A673 (cell line): ENCODE measurements around the gene COL9A1.

ENCODE experiments used
- EZH2 ChIP-seq: fragments of 200-600 bp; sonication (generic); IDR thresholded peaks from 2 replicates; pipeline ENCODE4 v1.6.1; 2017; ENCODE audit warnings: borderline replicate concordance, low read depth, mild to moderate bottlenecking, mixed read lengths, antibody characterized with exemption, low read length; ENCODE audit not compliant: poor library complexity, severe bottlenecking
- TF ChIP-seq, protein P1 (sequence below): fragments of 300-800, 200-600 bp; sonication (generic); conservative IDR thresholded peaks from 2 replicates; pipeline ENCODE4 v1.5.1; 2017; ENCODE audit warnings: low read depth, mild to moderate bottlenecking, antibody characterized with exemption, low read length, moderate library complexity, mixed read lengths

DNA sequence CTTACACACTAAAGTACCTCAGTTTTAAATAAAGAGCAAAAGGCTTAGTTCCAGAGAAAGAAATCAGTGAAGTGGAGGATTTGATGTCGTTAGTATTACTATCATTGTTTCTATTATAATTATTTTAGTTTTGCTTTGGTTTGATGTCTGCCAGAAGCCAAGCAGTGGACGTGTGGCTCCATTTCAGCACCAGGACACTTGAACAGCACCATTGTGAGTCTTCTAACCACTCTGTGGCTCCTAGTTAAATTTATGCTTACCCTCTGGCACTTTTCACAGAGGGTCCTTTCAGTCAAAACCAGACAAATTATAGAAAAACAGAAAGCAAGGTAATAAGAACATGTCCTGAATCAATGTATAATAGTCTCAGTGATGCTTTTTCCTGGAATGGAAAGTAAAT is 3.4 kb downstream of the COL9A1 start:
- TF ChIP-seq, protein P1, sequence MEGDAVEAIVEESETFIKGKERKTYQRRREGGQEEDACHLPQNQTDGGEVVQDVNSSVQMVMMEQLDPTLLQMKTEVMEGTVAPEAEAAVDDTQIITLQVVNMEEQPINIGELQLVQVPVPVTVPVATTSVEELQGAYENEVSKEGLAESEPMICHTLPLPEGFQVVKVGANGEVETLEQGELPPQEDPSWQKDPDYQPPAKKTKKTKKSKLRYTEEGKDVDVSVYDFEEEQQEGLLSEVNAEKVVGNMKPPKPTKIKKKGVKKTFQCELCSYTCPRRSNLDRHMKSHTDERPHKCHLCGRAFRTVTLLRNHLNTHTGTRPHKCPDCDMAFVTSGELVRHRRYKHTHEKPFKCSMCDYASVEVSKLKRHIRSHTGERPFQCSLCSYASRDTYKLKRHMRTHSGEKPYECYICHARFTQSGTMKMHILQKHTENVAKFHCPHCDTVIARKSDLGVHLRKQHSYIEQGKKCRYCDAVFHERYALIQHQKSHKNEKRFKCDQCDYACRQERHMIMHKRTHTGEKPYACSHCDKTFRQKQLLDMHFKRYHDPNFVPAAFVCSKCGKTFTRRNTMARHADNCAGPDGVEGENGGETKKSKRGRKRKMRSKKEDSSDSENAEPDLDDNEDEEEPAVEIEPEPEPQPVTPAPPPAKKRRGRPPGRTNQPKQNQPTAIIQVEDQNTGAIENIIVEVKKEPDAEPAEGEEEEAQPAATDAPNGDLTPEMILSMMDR: no peak
- no peak for TF ChIP-seq EZH2
